Activated CD8-positive, alpha-beta T cell treated with anti-CD3 and anti-CD28 coated beads, Interleukin-2, amount 10 ng/mL, durations not matched to agents 7 days and 5 days (primary cell): ENCODE measurements around the gene SART1. TPM values are rescaled to one million over a fixed set of nuclear protein-coding genes. Genes with fewer than 3 reads are reported as not detected.
A peak's percentile ranks its signal among the peaks of the same experiment; 100 is the strongest.
"Not testable (repeated sequence)": the region's sequence is repeated elsewhere in the genome, so short reads cannot be mapped to it uniquely, and the experiment has no call there.

Experiments
- ATAC-seq: fragments of 150-1000 bp; cut with Tn5 transposase; one replicate; pipeline ENCODE4 v1.10.0; 2021; ENCODE audit warnings: moderate library complexity
- CTCF ChIA-PET: fragments of 350-600 bp; sonication (Branson Sonifier 250); formaldehyde crosslinking; loops from one replicate; lab custom pipeline; 2021; ENCODE audit warnings: antibody characterized with exemption; lab: Charles Lee
- POLR2A ChIA-PET: fragments of 350-600 bp; sonication (Branson Sonifier 250); formaldehyde crosslinking; loops from one replicate; lab custom pipeline; 2021; ENCODE audit warnings: antibody characterized with exemption; lab: Charles Lee
- DNase-seq: peaks from one replicate; pipeline ENCODE4 v3.0.0-alpha.2; 2020
- H3K27ac Mint-ChIP-seq: one replicate; pipeline ENCODE4 v1.8.0; 2021; ENCODE audit warnings: mild to moderate bottlenecking, mixed read lengths
- H3K27me3 Mint-ChIP-seq: one replicate; pipeline ENCODE4 v1.8.0; 2021; ENCODE audit warnings: low read depth, mixed read lengths
- H3K36me3 Mint-ChIP-seq: one replicate; pipeline ENCODE4 v1.8.0; 2021; ENCODE audit warnings: low read depth, mixed read lengths
- H3K4me1 Mint-ChIP-seq: one replicate; pipeline ENCODE4 v1.8.0; 2021; ENCODE audit warnings: low read depth, mixed read lengths
- H3K4me3 Mint-ChIP-seq: one replicate; pipeline ENCODE4 v1.8.0; 2021; ENCODE audit warnings: mild to moderate bottlenecking, mixed read lengths
- H3K9me3 Mint-ChIP-seq: one replicate; pipeline ENCODE4 v1.8.0; 2022; ENCODE audit warnings: mixed read lengths; ENCODE audit not compliant: insufficient read depth
- total RNA-seq, 2 experiments: library from RNA; stranded (reverse); gene quantifications; one replicate each; pipeline ENCODE4 v1.2.3, GENCODE V29; 2021

The SART1 gene
- total RNA-seq, 2 experiments from 2014 or later, result 88.0 to 90.3 TPM

DNA sequence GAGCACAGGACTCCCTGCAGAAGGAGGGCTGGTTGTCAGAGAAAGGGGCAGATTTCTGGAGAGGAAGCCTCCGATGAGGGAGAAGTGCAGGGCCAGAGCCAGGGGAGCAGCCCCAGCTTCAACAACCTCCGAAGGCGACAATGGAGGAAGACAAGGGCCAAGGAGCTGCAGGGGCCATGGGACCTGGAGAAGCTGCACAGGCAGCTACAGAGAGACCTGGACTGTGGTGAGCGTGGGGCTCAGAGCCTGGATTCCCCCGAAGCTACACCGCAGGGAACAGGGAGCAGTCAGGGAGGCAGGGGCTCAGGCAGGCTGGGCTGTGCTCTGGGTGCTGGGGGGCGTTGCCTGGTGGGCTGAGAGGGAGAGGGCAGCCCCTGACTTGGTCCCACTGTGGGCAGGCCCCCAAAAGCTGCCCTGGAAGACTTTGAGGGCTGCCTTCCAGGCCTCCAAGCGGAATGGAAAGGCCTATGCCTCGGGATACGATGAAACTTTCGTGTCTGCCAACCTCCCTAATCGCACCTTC, 13.9 kb upstream of the SART1 start:
- no peaks in the 10 kb centered on the region for H3K9me3 Mint-ChIP-seq
- H3K27me3 Mint-ChIP-seq, result peaks cover 10% of the 10 kb centered on the region
- ATAC-seq (no peak), DNase-seq (no peak)
- no peaks in the 10 kb centered on the region for H3K36me3 Mint-ChIP-seq
- no peaks in the 10 kb centered on the region for H3K4me1 Mint-ChIP-seq
- no peak overlapping the region for H3K4me3 Mint-ChIP-seq
- H3K27ac Mint-ChIP-seq, result no peak overlapping the region
- ChIA-PET POLR2A (no interaction called here), CTCF (interaction anchor here (1.2 to 1.3 kb wide), 3 partner anchors 11 to 59 kb away, joined by 4 to 6 read pairs (median 4); partner anchors contain the start of gene FIBP)

DNA sequence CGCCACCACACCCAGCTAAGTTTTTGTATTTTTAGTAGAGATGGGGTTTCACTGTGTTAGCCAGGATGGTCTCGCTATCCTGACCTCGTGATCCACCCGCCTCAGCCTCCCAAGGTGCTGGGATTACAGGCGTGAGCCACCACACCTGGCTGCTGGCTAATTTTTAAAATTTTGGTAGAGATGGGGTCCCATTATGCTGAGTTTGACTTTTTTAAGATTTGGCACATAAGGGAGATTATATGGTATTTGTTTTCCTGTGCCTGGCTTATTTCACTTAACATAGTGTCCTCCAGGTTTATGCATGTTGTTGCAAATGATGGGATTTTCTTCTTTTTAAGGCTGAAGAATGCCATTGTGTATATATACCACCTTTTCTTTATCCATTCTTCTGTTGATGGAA, 10.8 kb upstream of the SART1 start:
- H3K36me3 Mint-ChIP-seq, H3K27ac Mint-ChIP-seq, H3K4me1 Mint-ChIP-seq, ATAC-seq, CTCF ChIA-PET, H3K4me3 Mint-ChIP-seq, DNase-seq, H3K9me3 Mint-ChIP-seq, POLR2A ChIA-PET: not testable (repeated sequence)
- peaks cover 10% of the 10 kb centered on the region for H3K27me3 Mint-ChIP-seq

- DNase-seq, ATAC-seq, H3K36me3 Mint-ChIP-seq, H3K9me3 Mint-ChIP-seq, H3K4me1 Mint-ChIP-seq, H3K4me3 Mint-ChIP-seq, H3K27ac Mint-ChIP-seq: not testable (repeated sequence)
- peaks cover 10% of the 10 kb centered on the region for H3K27me3 Mint-ChIP-seq
- ChIA-PET CTCF (interaction anchor here (1.2 kb wide), 1 partner anchor 20 kb away, joined by 4 read pairs; no protein-coding TSS in a partner anchor), POLR2A (interaction anchor here (0.6 to 1.4 kb wide), 4 partner anchors 24 to 98 kb away, joined by 3 to 5 read pairs (median 4); partner anchors contain the start of gene BANF1)
Measured at GRCh38 chr11:65951641-65952040, 9.9 kb upstream of the SART1 start.

- POLR2A ChIA-PET, result interaction anchor here (0.7 to 1.4 kb wide), 3 partner anchors 24 to 98 kb away, joined by 3 to 5 read pairs (median 3); no protein-coding TSS in a partner anchor
- Mint-ChIP-seq H3K4me1 (peaks cover 10% of the 10 kb centered on the region), H3K36me3 (no peaks in the 10 kb centered on the region), H3K27me3 (peaks cover 10% of the 10 kb centered on the region), H3K9me3 (no peaks in the 10 kb centered on the region), H3K4me3 (no peak overlapping the region), H3K27ac (no peak overlapping the region)
- no peak for DNase-seq
- CTCF ChIA-PET, result interaction anchor here (1.2 kb wide), 1 partner anchor 20 kb away, joined by 4 read pairs; no protein-coding TSS in a partner anchor
- no peak for ATAC-seq
Measured at GRCh38 chr11:65952052-65952521, 9.4 kb upstream of the SART1 start.

DNA sequence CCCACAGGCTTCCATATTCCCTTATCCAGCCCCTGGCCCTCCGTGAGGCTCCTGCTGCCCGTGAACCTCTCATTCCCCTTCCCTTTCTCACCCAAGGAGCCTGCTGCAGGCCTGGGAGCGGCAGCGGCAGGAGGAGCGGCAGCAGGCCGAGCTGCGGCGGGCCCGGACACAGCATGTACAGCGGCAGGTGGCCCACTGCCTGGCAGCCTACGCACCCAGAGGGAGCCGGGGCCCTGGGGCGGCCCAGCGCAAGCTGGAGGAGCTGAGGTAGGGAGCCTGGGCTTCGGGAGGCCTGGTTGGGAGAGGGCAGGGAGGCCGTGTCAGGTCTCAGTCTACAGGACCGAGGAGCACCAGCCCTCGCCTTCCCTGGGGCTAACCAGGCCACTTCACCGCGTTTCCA, 8.1 kb upstream of the SART1 start:
- no peaks in the 10 kb centered on the region for H3K9me3 Mint-ChIP-seq
- H3K36me3 Mint-ChIP-seq, result no peaks in the 10 kb centered on the region
- H3K27me3 Mint-ChIP-seq, result peaks cover 7% of the 10 kb centered on the region
- ATAC-seq, result no peak
- H3K4me1 Mint-ChIP-seq, result peaks cover 22% of the 10 kb centered on the region
- no peak for DNase-seq
- no peak overlapping the region for H3K4me3 Mint-ChIP-seq
- CTCF ChIA-PET, result no interaction called here
- no peak overlapping the region for H3K27ac Mint-ChIP-seq
- POLR2A ChIA-PET, result interaction anchor here (1.0 kb wide), 1 partner anchor 54 kb away, joined by 3 read pairs; the partner anchor contains the start of gene FOSL1

DNA sequence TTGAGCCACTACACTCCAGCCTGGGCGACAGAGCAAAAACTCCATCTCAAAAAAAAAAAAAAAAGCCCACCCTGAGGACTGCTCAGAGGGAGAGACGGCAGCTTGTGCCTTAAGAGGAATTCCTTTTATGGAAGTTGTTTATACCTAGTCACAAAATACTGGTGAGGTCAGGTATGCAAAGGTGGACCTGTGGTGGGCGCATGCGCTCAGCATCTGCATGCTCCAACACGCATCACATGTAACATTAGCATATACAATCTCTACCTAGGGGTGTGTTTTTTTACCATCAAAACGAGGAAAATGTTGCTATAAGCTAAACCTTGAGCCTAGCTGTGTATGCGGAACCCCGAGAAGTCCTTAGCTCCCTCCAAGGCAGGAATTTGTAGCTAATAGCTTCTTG, 6.8 kb upstream of the SART1 start:
- no peak overlapping the region for H3K4me3 Mint-ChIP-seq

GRCh38 chr11:65958291-65958690, 3.2 kb upstream of the SART1 start:
- no peaks in the 10 kb centered on the region for H3K27me3 Mint-ChIP-seq
- CTCF ChIA-PET, result interaction anchor here (0.7 to 6.0 kb wide), 5 partner anchors 30 to 98 kb away, joined by 3 to 35 read pairs (median 4); partner anchors contain the start of genes CCDC85B, FIBP and MUS81
- peaks cover 11% of the 10 kb centered on the region for H3K36me3 Mint-ChIP-seq
- peaks cover 48% of the 10 kb centered on the region for H3K4me1 Mint-ChIP-seq
- H3K4me3 Mint-ChIP-seq, result no peak overlapping the region
- peak overlapping the region; percentile 32 for H3K27ac Mint-ChIP-seq
- POLR2A ChIA-PET, result interaction anchor here (0.5 to 0.8 kb wide), 2 partner anchors 68 to 1099 kb away, joined by 3 read pairs; partner anchors contain the start of gene CCDC85B
- ATAC-seq, result no peak
- DNase-seq, result no peak
- H3K9me3 Mint-ChIP-seq, result no peaks in the 10 kb centered on the region

More for the DNA sequence above, 6.8 kb upstream of the SART1 start:
- no peak for DNase-seq
- ChIA-PET POLR2A (interaction anchor here (1.4 kb wide), 1 partner anchor 52 kb away, joined by 4 read pairs; no protein-coding TSS in a partner anchor), CTCF (interaction anchor here (1.1 to 1.4 kb wide), 3 partner anchors 23 to 67 kb away, joined by 3 to 7 read pairs (median 6); partner anchors contain the start of gene FIBP)
- Mint-ChIP-seq H3K27ac (no peak overlapping the region), H3K27me3 (peaks cover 5% of the 10 kb centered on the region), H3K9me3 (no peaks in the 10 kb centered on the region), H3K4me1 (peaks cover 24% of the 10 kb centered on the region), H3K36me3 (no peaks in the 10 kb centered on the region)
- ATAC-seq, result no peak

- Mint-ChIP-seq H3K4me3 (no peak overlapping the region), H3K9me3 (no peaks in the 10 kb centered on the region), H3K27ac (no peak overlapping the region), H3K36me3 (peaks cover 15% of the 10 kb centered on the region), H3K27me3 (no peaks in the 10 kb centered on the region), H3K4me1 (peaks cover 53% of the 10 kb centered on the region)
- ATAC-seq, result no peak
- no peak for DNase-seq
- ChIA-PET POLR2A (interaction anchor here (0.8 to 1.1 kb wide), 2 partner anchors 30 to 68 kb away, joined by 3 read pairs; partner anchors contain the start of gene CCDC85B), CTCF (interaction anchor here (0.7 to 6.0 kb wide), 5 partner anchors 30 to 99 kb away, joined by 3 to 35 read pairs (median 4); partner anchors contain the start of genes CCDC85B, FIBP and MUS81)
Measured at GRCh38 chr11:65958774-65959420, 2.6 kb upstream of the SART1 start.

DNA sequence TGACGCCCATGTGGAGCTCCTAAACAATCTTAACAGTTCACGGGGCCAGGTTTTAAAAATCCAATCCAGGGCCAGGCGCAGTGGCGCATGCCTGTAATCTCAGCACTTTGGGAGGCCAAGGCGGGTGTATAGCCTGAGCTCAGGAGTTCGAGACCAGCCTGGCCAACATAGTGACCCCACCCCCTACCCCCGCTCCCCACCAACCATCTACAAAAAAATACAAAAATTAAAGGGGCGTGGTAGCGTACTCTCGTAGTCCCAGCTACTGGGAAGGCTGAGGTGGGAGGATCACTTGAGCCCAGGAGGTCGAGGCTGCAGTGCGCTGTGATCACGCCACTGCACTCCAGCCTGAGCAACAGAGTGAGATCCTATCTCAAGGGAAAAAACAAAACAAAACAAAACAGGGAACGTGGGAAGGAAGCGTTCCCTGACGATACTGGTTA, 689 bp upstream of the SART1 start:
- Mint-ChIP-seq H3K4me3 (peak overlapping the region; percentile 94), H3K4me1 (peaks cover 60% of the 10 kb centered on the region), H3K36me3 (peaks cover 30% of the 10 kb centered on the region), H3K9me3 (no peaks in the 10 kb centered on the region), H3K27ac (peak overlapping the region; percentile 95), H3K27me3 (no peaks in the 10 kb centered on the region)
- ChIA-PET CTCF (interaction anchor here (1.1 to 6.0 kb wide), 5 partner anchors 29 to 181 kb away, joined by 3 to 35 read pairs (median 4); partner anchors contain the start of genes CCDC85B and MUS81), POLR2A (interaction anchor here (0.9 to 2.0 kb wide), 5 partner anchors 20 to 72 kb away, joined by 3 to 10 read pairs (median 3); partner anchors contain the start of genes CCDC85B and FIBP)
- ATAC-seq (peak; percentile 2), DNase-seq (no peak)

GRCh38 chr11:65962141-65962564, 619 bp downstream of the SART1 start:
- peak overlapping the region; percentile 94 for H3K4me3 Mint-ChIP-seq
- no peak for DNase-seq
- H3K27me3 Mint-ChIP-seq, result no peaks in the 10 kb centered on the region
- ChIA-PET CTCF (interaction anchor here (1.1 to 6.0 kb wide), 5 partner anchors 23 to 182 kb away, joined by 3 to 35 read pairs (median 4); no protein-coding TSS in a partner anchor), POLR2A (interaction anchor here (0.6 to 1.3 kb wide), 5 partner anchors 72 to 401 kb away, joined by 3 to 8 read pairs (median 5); partner anchors contain the start of genes CCDC85B, FIBP and MUS81)
- ATAC-seq, result peak; percentile 20
- H3K4me1 Mint-ChIP-seq, result peaks cover 51% of the 10 kb centered on the region
- H3K36me3 Mint-ChIP-seq, result peaks cover 36% of the 10 kb centered on the region
- peak overlapping the region; percentile 95 for H3K27ac Mint-ChIP-seq
- no peaks in the 10 kb centered on the region for H3K9me3 Mint-ChIP-seq

- POLR2A ChIA-PET, result interaction anchor here (0.6 to 1.3 kb wide), 3 partner anchors 12 to 161 kb away, joined by 3 to 5 read pairs (median 3); partner anchors contain the start of gene CCDC85B
- H3K4me3 Mint-ChIP-seq, result no peak overlapping the region
- H3K36me3 Mint-ChIP-seq, result peaks cover 51% of the 10 kb centered on the region
- no peaks in the 10 kb centered on the region for H3K9me3 Mint-ChIP-seq
- peaks cover 38% of the 10 kb centered on the region for H3K4me1 Mint-ChIP-seq
- CTCF ChIA-PET, result no interaction called here
- DNase-seq (no peak), ATAC-seq (no peak)
- no peaks in the 10 kb centered on the region for H3K27me3 Mint-ChIP-seq
- H3K27ac Mint-ChIP-seq, result no peak overlapping the region
Measured at GRCh38 chr11:65964906-65965305, 3.4 kb downstream of the SART1 start.
